ENCODE data around the gene HMGB1. TPM values are rescaled to one million over a fixed set of nuclear protein-coding genes. Genes with fewer than 3 reads are reported as not detected.

Gene HMGB1
- total and polyA plus RNA-seq, 2 donors (not counting 3 experiments of a cell fraction or from before 2014, with no cell fraction given), result 111 to 670 TPM

DNA sequence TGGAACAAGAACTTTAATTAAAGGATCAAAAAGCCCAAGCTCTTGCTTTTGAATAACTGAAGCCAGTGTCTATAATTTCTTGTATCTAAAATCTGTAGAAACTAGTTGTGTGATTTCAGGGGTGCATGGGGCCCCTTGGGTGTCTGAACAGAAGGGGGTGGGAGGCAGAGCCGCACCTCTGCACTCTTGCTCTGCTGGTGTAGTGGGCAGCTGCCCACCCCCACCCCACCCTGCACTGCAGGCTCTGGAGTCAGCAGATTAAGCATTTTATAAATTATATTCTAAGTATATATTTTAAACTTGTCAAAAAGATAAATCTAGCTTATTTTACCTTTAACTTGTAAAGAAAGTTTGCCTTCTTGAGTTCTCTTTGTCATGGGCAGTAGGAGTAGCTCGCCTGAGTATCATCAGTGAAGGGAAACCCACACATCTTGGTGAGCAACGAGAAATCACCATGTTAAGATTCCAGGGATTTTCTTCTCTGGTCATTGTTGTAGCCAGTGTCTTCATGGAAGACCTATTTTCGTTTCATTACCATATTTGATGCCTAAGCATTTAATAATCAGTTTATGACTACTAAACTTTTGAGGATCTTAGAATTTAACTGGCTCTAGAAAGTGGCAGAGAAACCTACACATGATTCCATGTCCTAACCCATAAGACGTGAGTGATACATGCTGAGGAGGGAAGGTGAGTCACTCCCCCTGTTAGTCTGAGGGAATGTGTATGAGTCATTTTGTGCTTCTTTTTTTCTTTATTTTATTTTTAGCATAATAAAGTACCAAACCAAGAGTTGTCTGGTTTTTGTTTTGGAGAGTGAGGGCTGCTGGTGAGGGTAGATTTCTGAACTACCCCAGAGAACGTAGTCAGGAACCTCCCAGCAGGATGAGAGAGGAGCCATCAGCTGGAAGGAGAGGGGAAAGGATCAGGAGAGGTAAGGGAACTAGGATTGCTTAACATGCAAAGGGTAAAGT, 35.7 kb downstream of the HMGB1 start:
- FAIRE-seq (peak; percentile 88), DNase-seq (ENCODE audit: low read depth, low spot score) (peak; percentile 81)
- no TSS peak for BruUV-seq (replicated peaks)
- Histone ChIP-seq H3K36me3 (ENCODE audit: control insufficient read depth in 2 of 2, extremely low read depth in 1 of 2, insufficient read depth in 2 of 2, low read length in 2 of 2) (no peaks in the 10 kb centered on the region), H3K9me1 (replicated peaks; ENCODE audit: control insufficient read depth, extremely low read depth, insufficient read depth, low read length) (no peaks in the 10 kb centered on the region), H3K4me3 (replicated peaks in 1 of 3; ENCODE audit: insufficient read depth in 1 of 3, low read depth in 1 of 3, low read length in 3 of 3) (no peak overlapping the region), H3K27me3 (ENCODE audit: control insufficient read depth in 2 of 2, insufficient read depth in 2 of 2, low read length in 2 of 2) (no peaks in the 10 kb centered on the region), H3K4me2 (ENCODE audit: insufficient read depth, low read length) (peak overlapping the region; percentile 34), H2AFZ (ENCODE audit: low read depth, low read length) (peak overlapping the region; percentile 40), H3K9ac (replicated peaks; ENCODE audit: extremely low read depth, insufficient read depth, low read length) (no peak overlapping the region), H4K20me1 (replicated peaks; ENCODE audit: control insufficient read depth, extremely low read depth, insufficient read depth, low read length) (no peaks in the 10 kb centered on the region), H3K4me1 (ENCODE audit: control insufficient read depth, extremely low read depth, insufficient read depth, low read length) (peaks cover 13% of the 10 kb centered on the region), H3K9me3 (replicated peaks; ENCODE audit: control insufficient read depth, insufficient read depth, low read length) (no peaks in the 10 kb centered on the region), H3K79me2 (ENCODE audit: control insufficient read depth, insufficient read depth, low read length) (no peaks in the 10 kb centered on the region), H3K27ac (ENCODE audit: insufficient read depth, low read depth, low read length) (peak overlapping the region; percentile 42)
- TF ChIP-seq MYC (IDR thresholded peaks at IDR 0.05; ENCODE audit: low read depth, low read length), result no peak
- TF ChIP-seq FOS (IDR thresholded peaks at IDR 0.05; ENCODE audit: borderline replicate concordance, insufficient read depth, low read length), result peak; percentile 99
- peak; percentile 99 for TF ChIP-seq JUN (IDR thresholded peaks at IDR 0.05; ENCODE audit: borderline replicate concordance, insufficient read depth, insufficient read length, low read depth)
- POLR2A ChIA-PET, result no interaction called here
- intact Hi-C loops (cut with micrococcal nuclease) (loop anchor here (2.0 to 10.0 kb wide), 2 partner anchors 15 to 615 kb away; no protein-coding TSS in a partner anchor), dilution Hi-C loops (cut with MboI; ENCODE audit: extremely low pct_ligation_motif_present, low sequenced_read_pairs) (no loop called here)
- CTCF ChIA-PET, result interaction anchor here (0.8 to 2.0 kb wide), 7 partner anchors 8 to 298 kb away, joined by 3 to 11 read pairs (median 4); partner anchors contain the start of gene UBE2L5

GRCh38 chr13:30429235-30429634, 36.5 kb downstream of the HMGB1 start:
- no TSS peak for BruUV-seq (replicated peaks)
- H3K9me3 ChIP-seq (replicated peaks; ENCODE audit: control insufficient read depth, insufficient read depth, low read length), result no peaks in the 10 kb centered on the region
- dilution Hi-C loops (cut with MboI; ENCODE audit: extremely low pct_ligation_motif_present, low sequenced_read_pairs) (no loop called here), intact Hi-C loops (cut with micrococcal nuclease) (loop anchor here (10.0 kb wide), 1 partner anchor 616 kb away; no protein-coding TSS in a partner anchor)
- TF ChIP-seq MAX (IDR thresholded peaks at IDR 0.05; ENCODE audit: insufficient read depth, insufficient read length) (no peak), EZH2 (IDR thresholded peaks at IDR 0.05; ENCODE audit: borderline replicate concordance, low read depth, low read length, severe bottlenecking) (no peak), GATA2 (IDR thresholded peaks at IDR 0.05; ENCODE audit: insufficient read depth, insufficient read length, low read depth, low read length) (no peak), CTCF (IDR thresholded peaks at IDR 0.05; ENCODE audit: extremely low read depth in 1 of 2, insufficient read depth in 1 of 2, low read depth in 1 of 2, low read length in 2 of 2) (no peak), POLR2AphosphoS5 (IDR thresholded peaks at IDR 0.05; ENCODE audit: insufficient read depth, low read depth, low read length) (no peak), FOS (IDR thresholded peaks at IDR 0.05; ENCODE audit: borderline replicate concordance, insufficient read depth, low read length) (no peak), MYC (IDR thresholded peaks at IDR 0.05; ENCODE audit: low read depth, low read length) (no peak), JUN (IDR thresholded peaks at IDR 0.05; ENCODE audit: borderline replicate concordance, insufficient read depth, insufficient read length, low read depth) (no peak), POLR2A (IDR thresholded peaks at IDR 0.05; ENCODE audit: low read depth, low read length) (no peak)
- no peak overlapping the region for H3K4me2 ChIP-seq (ENCODE audit: insufficient read depth, low read length)
- no peaks in the 10 kb centered on the region for H3K27me3 ChIP-seq (ENCODE audit: control insufficient read depth in 2 of 2, insufficient read depth in 2 of 2, low read length in 2 of 2)
- no peak overlapping the region for H3K27ac ChIP-seq (ENCODE audit: insufficient read depth, low read depth, low read length)
- no peaks in the 10 kb centered on the region for H3K36me3 ChIP-seq (ENCODE audit: control insufficient read depth in 2 of 2, extremely low read depth in 1 of 2, insufficient read depth in 2 of 2, low read length in 2 of 2)
- no peak for DNase-seq (ENCODE audit: low read depth, low spot score)
- ChIA-PET CTCF (interaction anchor here (0.8 to 2.0 kb wide), 4 partner anchors 15 to 297 kb away, joined by 3 to 11 read pairs (median 4); no protein-coding TSS in a partner anchor), POLR2A (no interaction called here)
- H3K4me1 ChIP-seq (ENCODE audit: control insufficient read depth, extremely low read depth, insufficient read depth, low read length), result peaks cover 13% of the 10 kb centered on the region
- no peak overlapping the region for H3K4me3 ChIP-seq (replicated peaks in 1 of 3; ENCODE audit: insufficient read depth in 1 of 3, low read depth in 1 of 3, low read length in 3 of 3)
- no peak overlapping the region for H3K9ac ChIP-seq (replicated peaks; ENCODE audit: extremely low read depth, insufficient read depth, low read length)
- no peaks in the 10 kb centered on the region for H3K79me2 ChIP-seq (ENCODE audit: control insufficient read depth, insufficient read depth, low read length)
- H4K20me1 ChIP-seq (replicated peaks; ENCODE audit: control insufficient read depth, extremely low read depth, insufficient read depth, low read length), result no peaks in the 10 kb centered on the region
- no peak overlapping the region for H2AFZ ChIP-seq (ENCODE audit: low read depth, low read length)
- H3K9me1 ChIP-seq (replicated peaks; ENCODE audit: control insufficient read depth, extremely low read depth, insufficient read depth, low read length), result no peaks in the 10 kb centered on the region
- FAIRE-seq, result no peak

Data from endothelial cell of umbilical vein (primary cell).